C1 segment of cervical spinal cord (tissue), 14 donors: Measurements from ENCODE around the gene APOBEC3G.

Source experiments
- DNase-seq, 14 donors: peaks; one replicate each; lab custom pipeline; 2025; lab: John Stamatoyannopoulos, UW

The APOBEC3G gene

GRCh38 chr22:39090426-39091064 lies 13.5 kb downstream of the APOBEC3G start:
- DNase-seq, result no peak

GRCh38 chr22:39091126-39092081 lies 14.3 kb downstream of the APOBEC3G start:
- DNase-seq, result no peak

DNA sequence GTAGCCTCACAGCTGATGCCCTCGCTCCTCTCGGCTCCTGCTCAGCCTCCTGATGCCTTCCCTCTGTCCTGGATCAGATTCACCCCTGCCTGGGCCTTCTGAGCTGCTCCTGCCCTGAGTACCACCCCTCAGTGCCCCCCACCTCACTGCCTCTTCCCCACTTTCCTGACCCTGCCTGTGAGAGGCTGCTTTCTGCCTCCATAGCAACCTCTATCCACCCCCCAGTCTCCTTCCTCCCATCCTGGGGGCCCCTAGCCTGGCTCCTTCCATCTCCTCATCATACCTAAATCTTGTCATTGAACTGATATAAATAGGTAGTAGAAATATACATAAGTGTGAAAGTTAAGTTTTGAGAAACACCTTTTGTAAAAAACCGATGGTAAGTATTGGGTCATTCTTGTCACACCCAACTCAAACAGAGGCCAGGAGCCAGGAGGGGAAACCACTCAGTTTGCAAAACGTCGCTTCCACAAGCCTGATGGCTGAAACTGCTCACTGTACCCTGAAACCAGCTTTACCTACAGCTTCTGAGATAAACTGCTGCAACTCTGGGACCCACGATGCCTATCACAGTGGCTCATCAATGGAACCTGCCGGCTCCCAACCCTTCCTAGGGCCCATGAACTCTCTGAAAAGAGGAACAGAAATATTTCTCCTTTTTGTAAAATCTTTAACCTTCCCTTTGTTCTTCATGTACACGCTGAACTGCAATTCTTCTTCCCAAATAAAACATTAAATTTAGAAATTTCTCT lies 15.2 kb downstream of the APOBEC3G start:
- no peak for DNase-seq

GRCh38 chr22:39094717-39095389 lies 17.8 kb downstream of the APOBEC3G start:
- DNase-seq, result no peak

GRCh38 chr22:39095971-39096370 lies 18.9 kb downstream of the APOBEC3G start:
- no peak for DNase-seq

- peak in 1 of 14 donors; percentile 6 for DNase-seq
Measured at GRCh38 chr22:39097098-39098020, 20.3 kb downstream of the APOBEC3G start, which contains the start of gene APOBEC3H. APOBEC3H (plus strand) TSS chr22:39097244; CDS start chr22:39100279, 3,035 bp downstream.

- DNase-seq, result no peak
Measured at GRCh38 chr22:39098026-39098425, 21.0 kb downstream of the APOBEC3G start.

DNA sequence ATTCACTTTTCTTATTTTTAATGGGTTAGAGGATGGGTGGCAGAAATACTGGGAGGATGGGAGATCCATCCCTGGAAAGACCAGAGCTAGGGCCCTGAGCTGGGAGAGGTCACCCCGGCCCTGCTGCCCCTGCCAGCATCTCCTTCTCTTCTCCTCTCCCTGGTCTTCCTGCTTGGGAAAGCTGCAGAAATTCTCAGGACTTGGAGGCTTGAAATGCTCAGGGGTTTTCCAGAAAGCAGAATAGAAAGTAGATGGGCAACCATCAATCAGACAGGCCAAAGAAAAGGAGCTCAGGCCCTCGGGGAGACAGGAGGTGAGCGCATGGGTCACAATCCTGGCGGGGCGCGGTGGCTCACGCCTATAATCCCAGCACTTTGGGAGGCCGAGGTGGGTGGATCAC lies 21.5 kb downstream of the APOBEC3G start:
- no peak for DNase-seq

- DNase-seq, result no peak
Measured at GRCh38 chr22:39101226-39101625, 24.2 kb downstream of the APOBEC3G start.

GRCh38 chr22:39103431-39103830 lies 26.4 kb downstream of the APOBEC3G start:
- no peak for DNase-seq

GRCh38 chr22:39106326-39106725 lies 29.3 kb downstream of the APOBEC3G start:
- DNase-seq, result no peak

- no peak for DNase-seq
Measured at GRCh38 chr22:39108487-39108886, 31.4 kb downstream of the APOBEC3G start.

DNA sequence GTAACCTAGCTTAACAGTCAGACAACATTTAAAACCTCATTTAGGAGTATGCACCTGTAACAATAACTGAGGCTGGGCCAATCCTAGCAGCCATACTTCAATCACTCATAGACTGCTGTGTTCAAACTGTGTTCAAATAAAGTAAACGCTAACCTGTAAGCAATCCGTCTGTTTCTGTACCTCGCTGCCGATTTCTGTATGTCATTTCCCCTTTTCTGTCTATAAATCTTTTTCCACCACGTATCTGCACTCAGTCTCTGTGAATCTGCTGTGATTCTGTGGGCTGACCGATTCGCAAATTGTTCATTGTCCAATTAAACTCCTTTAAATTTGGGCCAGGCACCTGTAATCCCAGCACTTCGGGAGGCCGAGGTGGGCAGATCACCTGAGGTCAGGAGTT lies 32.3 kb downstream of the APOBEC3G start:
- no peak for DNase-seq

DNA sequence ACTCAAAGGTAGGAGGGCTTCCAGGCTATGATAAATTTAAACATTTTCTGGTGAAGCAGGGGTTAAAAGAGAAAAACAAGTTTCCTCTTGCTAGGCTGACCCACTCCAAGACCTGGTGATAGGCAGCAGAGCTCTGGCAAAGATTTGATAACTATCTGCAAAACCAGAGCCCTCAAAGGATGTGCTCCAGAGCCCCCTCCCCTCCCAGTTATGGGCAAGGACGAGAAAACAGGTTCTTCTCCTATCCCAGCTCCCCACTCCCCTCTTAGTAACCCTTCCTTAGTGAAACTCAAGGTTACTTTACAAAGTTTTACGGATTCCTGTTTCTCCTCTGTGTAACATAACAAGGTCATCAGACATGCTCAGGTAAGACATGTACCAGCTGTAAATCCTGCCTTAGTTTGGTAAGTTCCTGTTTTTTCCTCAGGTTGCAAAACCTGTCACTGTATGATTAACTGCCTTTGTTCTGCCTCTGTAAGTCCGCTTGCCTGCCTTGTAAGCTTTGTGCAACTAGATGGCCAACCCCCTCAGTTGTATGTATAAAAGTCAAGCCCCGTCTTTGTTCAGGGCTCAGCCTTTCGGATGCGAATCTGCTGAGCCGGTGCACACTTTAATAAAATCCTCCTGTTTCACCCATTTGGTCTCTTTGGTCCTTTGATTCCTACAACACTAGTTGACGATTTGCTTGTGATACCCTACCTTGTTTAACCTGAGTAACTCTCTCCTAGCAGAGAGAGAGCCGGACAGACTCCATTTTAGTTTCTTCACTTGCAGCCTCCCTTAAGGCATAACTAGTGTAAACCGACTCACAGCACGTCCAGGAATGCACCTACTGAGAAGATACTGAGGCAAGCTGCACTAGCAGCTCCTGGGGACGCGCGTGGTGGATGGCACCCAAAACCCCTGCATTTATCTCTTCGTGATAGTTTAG lies 33.8 kb downstream of the APOBEC3G start:
- no peak for DNase-seq

- DNase-seq, result no peak
Measured at GRCh38 chr22:39114112-39114511, 37.0 kb downstream of the APOBEC3G start.

DNA sequence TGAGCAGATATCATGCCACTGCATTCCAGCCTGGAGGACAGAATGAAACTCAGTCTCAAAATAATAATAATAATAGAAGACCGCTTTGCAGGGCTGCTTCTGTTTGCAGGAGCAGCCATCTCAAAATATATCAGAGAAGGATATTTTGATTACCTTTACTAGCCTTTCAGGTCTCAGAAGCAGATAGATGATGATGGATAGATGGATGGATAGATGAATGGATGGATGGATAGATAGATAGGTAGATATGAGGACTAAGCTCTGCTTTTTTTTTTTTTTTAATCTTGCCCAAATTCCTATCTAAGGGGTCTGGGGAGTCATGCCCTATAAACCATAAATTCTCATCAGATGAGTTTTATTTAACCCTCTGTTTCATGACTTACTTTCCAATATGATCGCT lies 38.5 kb downstream of the APOBEC3G start:
- DNase-seq, result no peak

GRCh38 chr22:39115977-39116621 lies 39.0 kb downstream of the APOBEC3G start:
- DNase-seq, result no peak

DNA sequence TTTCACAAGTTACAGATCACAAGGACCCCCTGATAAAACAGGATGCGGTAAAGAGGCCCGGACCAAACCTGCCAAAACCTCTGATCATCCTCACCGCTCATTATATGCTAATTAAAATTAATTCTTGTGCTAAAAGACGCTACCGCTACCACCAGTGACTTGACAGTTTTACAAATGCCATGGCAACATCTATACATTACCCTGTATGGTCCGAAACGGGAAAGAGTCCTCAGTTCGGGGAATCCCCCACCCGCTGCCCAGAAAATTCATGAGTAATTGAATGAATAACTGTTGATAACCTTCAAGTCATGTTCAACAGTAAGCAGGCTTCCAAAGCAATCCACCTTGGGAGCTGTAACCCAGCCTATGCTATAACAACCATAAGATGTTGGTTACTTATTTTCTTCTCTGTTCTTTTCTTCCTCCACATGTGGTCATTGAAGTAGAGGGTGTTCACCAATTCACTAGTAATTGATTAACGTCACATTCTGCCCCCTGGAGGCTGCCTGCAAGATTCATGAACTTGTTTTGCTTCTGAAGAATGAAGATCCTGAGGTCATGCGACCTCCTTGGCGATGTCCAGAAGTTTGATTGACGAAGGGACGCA lies 40.6 kb downstream of the APOBEC3G start:
- DNase-seq, result no peak
